Choroid plexus epithelial cell (primary cell): Measurements from ENCODE around the gene GDF11.

ENCODE experiments used
- DNase-seq: peaks from one replicate; pipeline ENCODE4 v3.0.0-alpha.2; 2010; ENCODE audit warnings: low read depth
- H3K4me3 ChIP-seq: 2 replicates; pipeline ENCODE4 v1.5.1; 2011; ENCODE audit warnings: low read depth, mild to moderate bottlenecking, control low read depth, low read length, moderate library complexity
- CTCF ChIP-seq: conservative IDR thresholded peaks from 2 replicates; pipeline ENCODE4 v1.5.1; 2011; ENCODE audit warnings: low read depth, mild to moderate bottlenecking, control low read depth, inconsistent platforms, low read length, moderate library complexity

Gene GDF11

GRCh38 chr12:55795950-55796349 lies 53.0 kb downstream of the GDF11 start:
- no peak for DNase-seq
- no peak overlapping the region for H3K4me3 ChIP-seq
- TF ChIP-seq CTCF, result no peak

- H3K4me3 ChIP-seq, result no peak overlapping the region
- TF ChIP-seq CTCF, result peak; percentile 74
- DNase-seq, result peak; percentile 81
Observed at GRCh38 chr12:55797068-55797467, 54.1 kb downstream of the GDF11 start.

- no peak for DNase-seq
- TF ChIP-seq CTCF, result no peak
- no peak overlapping the region for H3K4me3 ChIP-seq
Observed at GRCh38 chr12:55797550-55797949, 54.6 kb downstream of the GDF11 start.
